ENCODE results near the gene GPATCH4.

Gene GPATCH4

DNA sequence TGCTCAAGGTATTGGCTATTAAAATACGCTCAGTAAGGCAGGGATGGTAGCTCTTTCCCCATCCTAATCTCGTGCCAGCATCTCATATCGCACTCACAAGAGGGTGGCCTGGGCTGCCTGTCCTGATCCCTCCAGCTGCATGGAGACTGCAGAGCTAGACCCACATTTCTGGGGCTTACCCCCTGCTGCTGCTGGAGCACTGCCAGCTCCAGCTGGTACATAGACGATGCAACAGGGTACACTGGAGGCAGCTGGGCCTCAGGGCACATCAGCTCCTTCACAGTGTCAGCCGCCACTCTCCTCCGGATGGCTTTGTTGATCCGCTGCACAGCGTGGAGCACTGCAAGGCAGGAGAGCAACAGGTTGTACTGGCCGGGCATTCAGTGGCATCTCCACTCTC, 44.9 kb downstream of the GPATCH4 start:
- no peak for TF ChIP-seq POLR2AphosphoS5 (IDR thresholded peaks at IDR 0.05; ENCODE audit: low read depth, low read length)
- no peak for TF ChIP-seq TAF1 (IDR thresholded peaks at IDR 0.05; ENCODE audit: borderline replicate concordance, insufficient read depth, low read length)
- TF ChIP-seq, protein P1, sequence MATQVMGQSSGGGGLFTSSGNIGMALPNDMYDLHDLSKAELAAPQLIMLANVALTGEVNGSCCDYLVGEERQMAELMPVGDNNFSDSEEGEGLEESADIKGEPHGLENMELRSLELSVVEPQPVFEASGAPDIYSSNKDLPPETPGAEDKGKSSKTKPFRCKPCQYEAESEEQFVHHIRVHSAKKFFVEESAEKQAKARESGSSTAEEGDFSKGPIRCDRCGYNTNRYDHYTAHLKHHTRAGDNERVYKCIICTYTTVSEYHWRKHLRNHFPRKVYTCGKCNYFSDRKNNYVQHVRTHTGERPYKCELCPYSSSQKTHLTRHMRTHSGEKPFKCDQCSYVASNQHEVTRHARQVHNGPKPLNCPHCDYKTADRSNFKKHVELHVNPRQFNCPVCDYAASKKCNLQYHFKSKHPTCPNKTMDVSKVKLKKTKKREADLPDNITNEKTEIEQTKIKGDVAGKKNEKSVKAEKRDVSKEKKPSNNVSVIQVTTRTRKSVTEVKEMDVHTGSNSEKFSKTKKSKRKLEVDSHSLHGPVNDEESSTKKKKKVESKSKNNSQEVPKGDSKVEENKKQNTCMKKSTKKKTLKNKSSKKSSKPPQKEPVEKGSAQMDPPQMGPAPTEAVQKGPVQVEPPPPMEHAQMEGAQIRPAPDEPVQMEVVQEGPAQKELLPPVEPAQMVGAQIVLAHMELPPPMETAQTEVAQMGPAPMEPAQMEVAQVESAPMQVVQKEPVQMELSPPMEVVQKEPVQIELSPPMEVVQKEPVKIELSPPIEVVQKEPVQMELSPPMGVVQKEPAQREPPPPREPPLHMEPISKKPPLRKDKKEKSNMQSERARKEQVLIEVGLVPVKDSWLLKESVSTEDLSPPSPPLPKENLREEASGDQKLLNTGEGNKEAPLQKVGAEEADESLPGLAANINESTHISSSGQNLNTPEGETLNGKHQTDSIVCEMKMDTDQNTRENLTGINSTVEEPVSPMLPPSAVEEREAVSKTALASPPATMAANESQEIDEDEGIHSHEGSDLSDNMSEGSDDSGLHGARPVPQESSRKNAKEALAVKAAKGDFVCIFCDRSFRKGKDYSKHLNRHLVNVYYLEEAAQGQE (IDR thresholded peaks at IDR 0.05; ENCODE audit: insufficient read depth in 1 of 2, low read depth in 2 of 2, low read length in 2 of 2): no peak
- TF ChIP-seq SIN3A (IDR thresholded peaks at IDR 0.05; ENCODE audit: borderline replicate concordance, insufficient read depth, low read length): no peak
- no peak for TF ChIP-seq FOXP2 (optimal IDR thresholded peaks at IDR 0.05; ENCODE audit: borderline replicate concordance, extremely low read depth, extremely low read length, insufficient read depth)

DNA sequence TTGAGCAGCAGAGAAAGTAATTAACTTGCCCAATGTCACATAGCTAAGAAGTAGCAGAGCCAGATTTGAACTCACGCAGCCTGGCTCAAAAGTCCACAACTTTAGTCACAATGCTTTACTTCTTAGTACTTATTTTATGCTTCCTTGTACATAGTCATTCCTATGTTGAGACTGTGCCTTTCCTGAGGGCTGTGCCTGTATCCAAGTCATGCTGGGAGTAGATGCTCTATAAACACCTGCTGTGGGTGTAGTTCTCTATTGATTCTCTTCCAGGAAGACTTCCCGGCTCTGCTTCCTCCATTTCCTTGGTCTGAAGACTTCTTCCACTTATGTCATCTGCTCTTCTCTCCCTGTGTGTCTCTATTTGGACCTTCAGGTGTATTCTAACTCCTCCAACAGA, 45.6 kb downstream of the GPATCH4 start:
- TF ChIP-seq TAF1 (IDR thresholded peaks at IDR 0.05; ENCODE audit: borderline replicate concordance, insufficient read depth, low read length) (no peak), FOXP2 (optimal IDR thresholded peaks at IDR 0.05; ENCODE audit: borderline replicate concordance, extremely low read depth, extremely low read length, insufficient read depth) (no peak), SIN3A (IDR thresholded peaks at IDR 0.05; ENCODE audit: borderline replicate concordance, insufficient read depth, low read length) (no peak)
- TF ChIP-seq, protein P1 (IDR thresholded peaks at IDR 0.05; ENCODE audit: insufficient read depth in 1 of 2, low read depth in 2 of 2, low read length in 2 of 2): no peak

DNA sequence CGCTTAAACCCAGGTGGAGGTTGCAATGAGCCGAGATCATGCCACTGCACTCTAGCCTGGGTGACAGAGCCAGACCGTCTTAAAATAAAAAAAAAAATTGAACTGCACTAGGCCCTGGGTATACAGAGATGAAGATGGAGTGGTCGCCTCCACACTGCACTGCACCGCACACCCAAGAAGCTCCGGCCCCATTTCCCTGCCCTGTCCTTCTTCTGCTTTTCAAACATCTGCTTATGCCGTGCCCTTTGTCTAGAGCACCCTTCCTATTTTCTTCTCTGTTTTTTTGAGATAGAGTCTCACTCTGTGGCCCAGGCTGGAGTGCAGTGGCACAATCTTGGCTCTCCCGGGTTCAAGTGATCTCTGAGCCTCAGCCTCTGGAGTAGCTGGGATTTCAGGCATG, 46.3 kb downstream of the GPATCH4 start:
- TF ChIP-seq SIN3A (IDR thresholded peaks at IDR 0.05; ENCODE audit: borderline replicate concordance, insufficient read depth, low read length) (no peak), TAF1 (IDR thresholded peaks at IDR 0.05; ENCODE audit: borderline replicate concordance, insufficient read depth, low read length) (no peak), FOXP2 (optimal IDR thresholded peaks at IDR 0.05; ENCODE audit: borderline replicate concordance, extremely low read depth, extremely low read length, insufficient read depth) (no peak)
- TF ChIP-seq, protein P1 (IDR thresholded peaks at IDR 0.05; ENCODE audit: insufficient read depth in 1 of 2, low read depth in 2 of 2, low read length in 2 of 2): no peak

GRCh38 chr1:156553860-156554485, 47.3 kb downstream of the GPATCH4 start:
- TF ChIP-seq FOXP2 (optimal IDR thresholded peaks at IDR 0.05; ENCODE audit: borderline replicate concordance, extremely low read depth, extremely low read length, insufficient read depth) (no peak), SIN3A (IDR thresholded peaks at IDR 0.05; ENCODE audit: borderline replicate concordance, insufficient read depth, low read length) (no peak), POLR2AphosphoS5 (IDR thresholded peaks at IDR 0.05; ENCODE audit: low read depth, low read length) (no peak), TAF1 (IDR thresholded peaks at IDR 0.05; ENCODE audit: borderline replicate concordance, insufficient read depth, low read length) (no peak)
- TF ChIP-seq, protein P1 (IDR thresholded peaks at IDR 0.05; ENCODE audit: insufficient read depth in 1 of 2, low read depth in 2 of 2, low read length in 2 of 2): no peak

- TF ChIP-seq POLR2AphosphoS5 (IDR thresholded peaks at IDR 0.05; ENCODE audit: low read depth, low read length) (no peak), TAF1 (IDR thresholded peaks at IDR 0.05; ENCODE audit: borderline replicate concordance, insufficient read depth, low read length) (no peak)
- TF ChIP-seq, protein P1 (IDR thresholded peaks at IDR 0.05; ENCODE audit: insufficient read depth in 1 of 2, low read depth in 2 of 2, low read length in 2 of 2): no peak
Measured at GRCh38 chr1:156552518-156552917, 48.8 kb downstream of the GPATCH4 start.
